Mesodermal cell (in vitro differentiated cells): ENCODE results near the gene MIEF1.

Source experiments
- H3K27ac ChIP-seq: 2 replicates; pipeline ENCODE4 v1.7.0; 2013; ENCODE audit warnings: mild to moderate bottlenecking, low read depth, low read length, moderate library complexity; ENCODE audit not compliant: severe bottlenecking
- H3K36me3 ChIP-seq: 2 replicates; pipeline ENCODE4 v1.7.1; 2013; ENCODE audit warnings: mild to moderate bottlenecking, low read length, moderate library complexity; ENCODE audit not compliant: control insufficient read depth, insufficient read depth
- H3K4me1 ChIP-seq: one replicate; pipeline ENCODE4 v1.7.1; 2013; ENCODE audit warnings: mild to moderate bottlenecking, low read length; ENCODE audit not compliant: insufficient read depth, control insufficient read depth, poor library complexity, severe bottlenecking
- H3K4me3 ChIP-seq: 2 replicates; pipeline ENCODE4 v1.7.0; 2013; ENCODE audit warnings: low read length, control low read depth, mild to moderate bottlenecking; ENCODE audit not compliant: insufficient read depth, poor library complexity, severe bottlenecking; ENCODE audit errors: extremely low read depth
- H3K9me3 ChIP-seq: 2 replicates; pipeline ENCODE4 v1.7.1; 2013; ENCODE audit warnings: mild to moderate bottlenecking, low read length, moderate library complexity; ENCODE audit not compliant: control insufficient read depth
- WGBS, 2 experiments: methylation state at CpG; one replicate each; pipeline ENCODE4 v1.1.5; 2013; ENCODE audit warnings: missing lambda C conversion rate in 2 of 2; ENCODE audit not compliant: insufficient coverage in 2 of 2; 5-methylcytosine and 5-hydroxymethylcytosine counted together

MIEF1 gene

GRCh38 chr22:39462443-39463221 lies 39.5 kb upstream of the MIEF1 start:
- peaks cover 4% of the 10 kb centered on the region for H3K36me3 ChIP-seq
- 45 to 61% methylated on average over 10 to 11 of the region's 13 CpGs for WGBS, 2 experiments
- H3K4me1 ChIP-seq = peaks cover 12% of the 10 kb centered on the region
- peak overlapping the region; percentile 23 for H3K27ac ChIP-seq
- no peak overlapping the region for H3K4me3 ChIP-seq
- H3K9me3 ChIP-seq = no peaks in the 10 kb centered on the region

DNA sequence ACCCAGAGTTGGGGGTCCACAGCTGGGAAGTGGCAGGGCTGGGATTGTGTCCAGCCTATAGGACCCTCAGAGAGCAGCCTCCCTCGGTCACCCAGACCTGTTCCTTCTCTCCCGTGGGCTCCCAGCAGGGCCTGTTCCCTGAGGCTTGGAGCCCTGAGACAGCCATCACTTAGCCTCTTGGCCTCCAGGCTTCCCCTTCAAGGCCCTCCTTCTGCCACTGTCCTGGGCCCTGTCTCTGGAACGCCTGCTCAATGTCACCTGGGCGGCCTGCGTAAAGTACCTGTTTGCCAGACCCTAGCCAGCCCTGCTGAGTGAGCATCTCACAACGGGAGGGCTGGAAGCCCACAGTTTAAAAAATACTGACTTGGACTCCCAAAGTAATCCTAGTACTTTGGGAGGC lies 38.8 kb upstream of the MIEF1 start:
- Histone ChIP-seq H3K9me3 (no peaks in the 10 kb centered on the region), H3K4me1 (peaks cover 12% of the 10 kb centered on the region), H3K36me3 (peaks cover 4% of the 10 kb centered on the region), H3K27ac (no peak overlapping the region), H3K4me3 (no peak overlapping the region)
- 94 to 96% methylated on average over 4 to 5 of the region's 6 CpGs for WGBS, 2 experiments

GRCh38 chr22:39463931-39464390 lies 38.1 kb upstream of the MIEF1 start:
- H3K4me3 ChIP-seq = no peak overlapping the region
- no peaks in the 10 kb centered on the region for H3K9me3 ChIP-seq
- WGBS, 2 experiments = 88 to 94% methylated on average over 9 to 10 of the region's 10 CpGs
- peaks cover 15% of the 10 kb centered on the region for H3K4me1 ChIP-seq
- no peak overlapping the region for H3K27ac ChIP-seq
- peaks cover 4% of the 10 kb centered on the region for H3K36me3 ChIP-seq

GRCh38 chr22:39466228-39467006 lies 35.7 kb upstream of the MIEF1 start:
- no peak overlapping the region for H3K4me3 ChIP-seq
- H3K27ac ChIP-seq = no peak overlapping the region
- no peaks in the 10 kb centered on the region for H3K9me3 ChIP-seq
- 93 to 95% methylated on average over 17 to 18 of the region's 21 CpGs for WGBS, 2 experiments
- peaks cover 38% of the 10 kb centered on the region for H3K4me1 ChIP-seq
- no peaks in the 10 kb centered on the region for H3K36me3 ChIP-seq

DNA sequence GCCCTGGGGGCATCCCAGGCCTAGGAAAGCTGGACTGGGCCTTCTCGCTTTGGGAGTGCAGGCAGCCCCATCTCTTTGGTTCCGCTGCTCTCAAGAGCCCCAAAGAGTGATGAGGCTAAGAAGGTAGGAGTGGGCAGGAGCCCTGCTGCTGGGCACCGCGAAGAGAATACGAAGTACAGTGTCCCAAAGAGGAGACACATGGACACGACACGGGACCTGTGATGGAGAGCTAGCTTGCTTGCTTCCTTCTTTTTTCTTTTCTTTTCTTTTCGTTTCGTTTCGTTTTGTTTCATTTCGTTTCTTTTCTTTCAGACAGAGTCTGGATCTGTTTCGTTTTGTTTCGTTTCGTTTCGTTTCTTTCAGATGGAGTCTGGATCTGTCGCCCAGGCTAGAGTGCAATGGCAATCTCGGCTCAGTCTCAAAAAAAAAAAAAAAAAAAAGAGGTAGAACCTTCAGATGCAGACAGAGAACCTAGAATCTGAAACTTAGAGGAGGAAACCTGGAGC lies 34.6 kb upstream of the MIEF1 start:
- Histone ChIP-seq H3K4me1 (peaks cover 46% of the 10 kb centered on the region), H3K4me3 (no peak overlapping the region), H3K27ac (no peak overlapping the region), H3K36me3 (no peaks in the 10 kb centered on the region), H3K9me3 (no peaks in the 10 kb centered on the region)
- WGBS, 2 experiments = 93 to 94% methylated on average over 16 to 17 of the region's 17 CpGs

DNA sequence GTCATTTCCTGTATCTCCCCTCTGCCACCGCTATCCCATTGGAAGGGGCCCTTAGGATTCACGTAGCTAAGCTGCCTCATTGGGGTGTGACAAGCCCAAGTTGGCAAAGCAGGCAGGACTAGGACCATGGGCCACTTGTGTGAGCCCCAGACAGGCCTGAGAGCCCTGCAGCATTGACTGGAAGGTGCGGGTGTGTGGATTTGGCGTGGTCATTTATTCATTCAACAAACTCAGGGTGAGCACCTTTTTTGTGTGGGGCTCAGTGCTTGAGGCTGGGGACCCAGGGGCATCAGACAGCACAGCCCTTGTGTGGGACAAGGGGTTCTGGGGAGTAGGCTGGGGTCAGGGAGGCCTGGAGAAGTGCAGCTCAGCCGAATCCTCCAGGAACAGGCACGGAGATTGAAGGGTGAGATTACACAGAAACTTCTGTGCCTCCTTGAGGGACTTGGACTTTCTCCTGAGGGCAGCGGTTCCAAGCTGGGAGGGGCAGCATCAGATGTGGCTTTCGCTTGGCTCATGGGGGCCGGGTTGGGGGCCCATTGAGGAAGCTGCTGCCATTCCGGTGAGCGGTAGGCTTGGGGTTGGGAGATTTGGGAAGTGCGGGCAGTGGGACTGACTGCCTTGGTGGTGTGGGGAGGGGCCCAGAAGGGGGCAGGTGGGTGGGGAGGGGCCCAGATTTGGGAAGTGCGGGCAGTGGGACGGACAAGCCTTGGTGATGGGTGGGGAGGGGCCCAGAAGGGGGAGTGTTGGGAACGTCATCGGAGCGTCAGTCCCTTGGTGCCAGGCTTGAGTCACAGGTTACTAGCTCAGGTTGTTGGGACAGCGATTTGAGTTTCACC lies 33.4 kb upstream of the MIEF1 start:
- Histone ChIP-seq H3K4me1 (peaks cover 53% of the 10 kb centered on the region), H3K27ac (peak overlapping the region; percentile 23), H3K9me3 (no peaks in the 10 kb centered on the region), H3K4me3 (no peak overlapping the region), H3K36me3 (no peaks in the 10 kb centered on the region)
- 90 to 94% methylated on average over 16 to 17 of the region's 18 CpGs for WGBS, 2 experiments

DNA sequence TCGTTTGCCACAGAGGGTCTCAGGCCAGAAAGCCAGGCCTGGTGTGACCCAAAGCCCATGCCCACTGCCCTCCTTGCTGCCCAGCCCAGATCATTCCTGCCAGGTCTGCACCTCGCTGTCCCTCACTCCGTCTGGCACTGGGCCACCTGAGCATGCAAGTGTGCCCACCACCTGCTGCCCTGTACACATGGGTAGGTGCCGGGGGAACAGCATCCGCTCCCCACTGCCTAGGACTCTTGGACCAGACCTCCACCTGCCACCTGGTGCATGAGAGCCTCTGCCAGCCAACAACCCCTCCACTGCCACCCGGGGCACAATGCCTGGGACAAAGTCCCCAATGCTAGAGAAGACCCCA lies 32.8 kb upstream of the MIEF1 start:
- no peaks in the 10 kb centered on the region for H3K9me3 ChIP-seq
- H3K36me3 ChIP-seq = no peaks in the 10 kb centered on the region
- H3K27ac ChIP-seq = no peak overlapping the region
- H3K4me1 ChIP-seq = peaks cover 59% of the 10 kb centered on the region
- H3K4me3 ChIP-seq = no peak overlapping the region
- 78 to 90% methylated on average over 3 to 6 of the region's 6 CpGs for WGBS, 2 experiments

DNA sequence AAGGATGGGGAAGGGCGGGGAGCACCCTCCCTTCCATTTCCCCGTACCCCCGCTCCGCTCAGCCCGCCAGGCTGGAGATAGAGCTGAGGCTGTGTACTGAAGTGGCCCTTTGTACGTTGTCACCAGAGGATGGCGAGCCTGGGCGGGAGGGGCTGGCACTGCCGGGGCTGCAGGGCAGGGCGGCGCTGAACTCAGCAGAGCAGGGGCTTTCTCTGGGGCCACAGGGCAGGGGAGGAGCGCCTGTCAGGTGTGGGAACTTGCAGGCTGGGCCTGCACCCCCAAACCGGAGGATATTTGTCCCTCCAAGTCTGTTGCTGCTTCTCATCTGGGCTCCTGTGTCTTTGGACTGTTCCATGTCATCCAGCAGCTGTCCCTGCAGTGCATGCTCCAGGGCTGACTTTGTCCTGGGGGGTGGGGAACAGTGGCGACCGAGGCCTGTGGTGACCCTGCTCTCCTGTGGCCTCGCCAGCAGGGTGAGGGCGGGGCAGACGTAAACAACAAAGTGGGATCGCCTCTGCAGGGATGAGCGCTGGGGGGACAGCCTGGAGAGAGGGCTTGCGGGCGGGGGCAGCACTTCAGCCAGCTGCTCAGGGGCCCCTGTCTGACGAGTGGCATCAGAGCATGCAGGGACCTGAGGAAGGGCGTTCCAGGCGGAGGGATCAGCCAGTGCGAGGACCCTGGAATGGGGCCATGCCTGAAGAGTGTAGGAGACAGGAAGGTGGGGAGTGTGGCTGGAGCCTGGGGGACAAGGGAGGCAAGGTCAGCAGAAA lies 32.2 kb upstream of the MIEF1 start:
- no peak overlapping the region for H3K4me3 ChIP-seq
- H3K9me3 ChIP-seq = no peaks in the 10 kb centered on the region
- WGBS, 2 experiments = 59 to 61% methylated on average over 15 to 26 of the region's 26 CpGs
- H3K36me3 ChIP-seq = no peaks in the 10 kb centered on the region
- H3K27ac ChIP-seq = peak overlapping the region; percentile 78
- peaks cover 64% of the 10 kb centered on the region for H3K4me1 ChIP-seq

- peak overlapping the region; percentile 78 for H3K27ac ChIP-seq
- peaks cover 72% of the 10 kb centered on the region for H3K4me1 ChIP-seq
- H3K9me3 ChIP-seq = no peaks in the 10 kb centered on the region
- WGBS, 2 experiments = 61 to 64% methylated on average over 12 of the region's 16 CpGs
- no peak overlapping the region for H3K4me3 ChIP-seq
- no peaks in the 10 kb centered on the region for H3K36me3 ChIP-seq
Observed at GRCh38 chr22:39470451-39471291, 31.4 kb upstream of the MIEF1 start.
